Body of pancreas (tissue), 4 donors: ENCODE data around the gene TIMM10B.

Experiments used
- CTCF ChIP-seq, 7 experiments: fragments of 450-650 bp in 4 of 7; fragments of 200-600 bp in 3 of 7; sonication (generic) in 3 of 7; IDR thresholded peaks; one replicate each; pipeline ENCODE4 v1.5.1; 2016 to 2019; ENCODE audit warnings: antibody characterized with exemption in 7 of 7
- POLR2A ChIP-seq, 3 donors: fragments of 450-650 bp; IDR thresholded peaks; one replicate each; pipeline ENCODE4 v1.6.1; 2016; ENCODE audit warnings: antibody characterized with exemption in 3 of 3, mild to moderate bottlenecking in 2 of 3

- TF ChIP-seq POLR2A (IDR thresholded peaks at IDR 0.05) = no peak
- no peak for TF ChIP-seq CTCF (IDR thresholded peaks at IDR 0.05)
These were observed 32.7 kb upstream of the TIMM10B start for GRCh38 chr11:6448574-6448973.
